A549 treated with AZD9567 at 1 μM for 4 hours (cell line): ENCODE measurements around the gene MYT1. TPM values are rescaled to one million over a fixed set of nuclear protein-coding genes. Genes with fewer than 3 reads are reported as not detected.

Experiments
- total RNA-seq: library from RNA; stranded (reverse); fragments of 200-300 nt; extraction: Qiagen RNA extraction; gene quantifications from 5 replicates; pipeline ENCODE4 v1.2.3, GENCODE V29; 2022; ENCODE audit not compliant: insufficient read depth

The MYT1 gene
- 0.08 to 0.54 TPM (median 0.20 TPM) in 4 of 5 replicates, not detected in the other for total RNA-seq

GRCh38 chr20:64164123-64164836, at the start of gene MYT1:
Gene MYT1, plus strand, starts transcription at chr20:64164452. Its CDS starts 34,410 bp downstream, at chr20:64198862.

DNA sequence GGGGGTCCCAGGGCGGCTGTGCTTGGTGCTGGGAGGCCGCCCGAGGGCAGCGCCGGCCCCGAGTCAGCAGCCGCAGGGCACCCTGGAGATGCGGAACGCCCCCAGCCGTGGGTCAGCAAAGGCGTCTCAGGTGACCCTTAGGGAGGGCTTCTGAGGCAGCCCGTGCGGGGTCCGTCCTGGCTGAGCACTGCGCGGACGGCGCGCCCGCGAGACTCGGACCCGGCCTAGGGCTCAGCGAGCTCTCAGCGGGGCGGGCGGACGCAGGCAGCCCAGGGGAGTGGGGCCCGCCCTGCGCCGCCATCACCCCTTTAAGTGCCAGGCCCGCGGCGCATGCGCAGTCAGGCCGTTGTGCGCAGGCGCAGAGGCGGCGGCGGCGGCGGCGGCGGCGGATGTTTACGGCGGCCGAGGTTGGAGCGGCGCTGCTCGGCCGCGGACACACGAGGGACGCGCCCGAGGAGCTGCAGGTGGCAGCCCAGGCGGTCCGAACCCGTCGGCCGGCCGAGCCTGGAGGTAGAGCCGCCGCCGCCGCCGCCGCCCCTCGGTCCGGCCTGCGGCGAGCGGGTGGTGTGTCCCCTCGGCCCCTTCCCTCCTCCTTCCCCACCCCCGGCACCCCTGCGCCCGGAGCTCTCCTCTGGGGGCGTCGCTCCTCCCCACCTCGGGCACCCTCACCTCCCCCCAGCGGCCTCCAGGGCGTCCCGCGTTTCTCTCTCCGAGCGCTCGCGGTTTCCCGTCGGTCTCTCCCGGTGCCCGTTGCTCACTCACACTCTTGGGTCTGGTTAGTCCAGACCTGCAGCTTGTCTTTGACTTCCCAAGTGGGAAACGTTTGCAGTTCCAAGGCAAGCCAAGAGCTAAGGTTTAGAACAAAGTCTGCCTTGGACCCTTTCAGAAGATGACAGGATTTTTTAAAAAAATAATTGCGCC, 91.4 kb downstream of the MYT1 start, which contains the start of gene PCMTD2:
Gene PCMTD2 (plus strand): TSS at position 388 of the 921 bp plus-strand sequence. CDS start 4,218 bp downstream, outside the sequence.

Other genes starting within 250 kb of the MYT1 start
- gene UCKL1, start 208.0 kb upstream of the MYT1 start, total RNA-seq: 19.1 to 39.7 TPM (median 35.5 TPM) in 5 replicates
- 8.7 to 13.9 TPM (median 12.9 TPM) in 5 replicates for gene ZNF512B, start 194.5 kb upstream of the MYT1 start, total RNA-seq
- 0.03 TPM in 1 of 5 replicates, not detected in the others for gene SAMD10, start 184.8 kb upstream of the MYT1 start, total RNA-seq
- 54.2 to 57.0 TPM (median 55.7 TPM) in 5 replicates for gene PRPF6, start 183.3 kb upstream of the MYT1 start, total RNA-seq
- gene C20orf204, start 128.3 kb upstream of the MYT1 start, total RNA-seq: 0.32 to 0.64 TPM (median 0.42 TPM) in 4 of 5 replicates, not detected in the other
- 1.6 to 2.8 TPM (median 2.2 TPM) in 4 of 5 replicates, not detected in the other for gene SOX18, start 114.8 kb upstream of the MYT1 start, total RNA-seq
- gene TCEA2, start 101.3 kb upstream of the MYT1 start, total RNA-seq: 26.8 to 47.9 TPM (median 45.2 TPM) in 5 replicates
- gene RGS19, start 84.9 kb upstream of the MYT1 start, total RNA-seq: 27.5 to 33.6 TPM (median 33.2 TPM) in 5 replicates
- 0.61 to 1.1 TPM (median 0.94 TPM) in 5 replicates for gene OPRL1, start 84.4 kb upstream of the MYT1 start, total RNA-seq
- gene LKAAEAR1, start 80.1 kb upstream of the MYT1 start, total RNA-seq: 0.71 to 3.2 TPM (median 1.6 TPM) in 5 replicates
- not detected in 5 replicates for gene NPBWR2, start 56.9 kb upstream of the MYT1 start, total RNA-seq
- gene PCMTD2, start 91.3 kb downstream of the MYT1 start, total RNA-seq: 8.8 to 13.0 TPM (median 11.7 TPM) in 5 replicates